ENCODE data around the gene OR4C45. TPM values are rescaled to one million over a fixed set of nuclear protein-coding genes. Genes with fewer than 3 reads are reported as not detected.
"Not testable (repeated sequence)": the region's sequence is repeated elsewhere in the genome, so short reads cannot be mapped to it uniquely, and the experiment has no call there.

Gene OR4C45
- polyA plus RNA-seq (ENCODE audit: insufficient read length) = not detected

DNA sequence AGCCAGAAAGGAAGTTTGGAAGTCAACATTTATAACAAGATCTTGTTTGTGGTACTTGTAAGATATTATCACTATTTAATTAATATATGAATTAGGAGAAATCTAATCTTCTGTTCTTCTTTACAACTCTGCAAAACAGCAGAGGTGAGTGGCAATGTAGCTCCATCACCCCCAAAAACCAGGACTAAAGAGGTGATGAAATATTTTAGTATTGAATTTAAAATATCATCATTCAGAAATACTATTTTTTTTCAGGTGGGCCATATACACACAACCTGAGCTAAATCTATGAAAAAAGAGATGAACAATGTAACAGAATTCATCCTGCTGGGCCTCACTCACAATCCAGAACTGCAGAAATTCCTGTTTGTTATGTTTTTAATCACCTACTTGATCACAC, at the start of gene OR4C45:
OR4C45 (plus strand) TSS at position 301 of the 400 bp plus-strand sequence.
- DNase-seq (ENCODE audit: low read depth) = no peak

GRCh38 chr11:49995565-49995964, 37.1 kb upstream of the OR4C45 start:
- DNase-seq (ENCODE audit: low read depth) = no peak

DNA sequence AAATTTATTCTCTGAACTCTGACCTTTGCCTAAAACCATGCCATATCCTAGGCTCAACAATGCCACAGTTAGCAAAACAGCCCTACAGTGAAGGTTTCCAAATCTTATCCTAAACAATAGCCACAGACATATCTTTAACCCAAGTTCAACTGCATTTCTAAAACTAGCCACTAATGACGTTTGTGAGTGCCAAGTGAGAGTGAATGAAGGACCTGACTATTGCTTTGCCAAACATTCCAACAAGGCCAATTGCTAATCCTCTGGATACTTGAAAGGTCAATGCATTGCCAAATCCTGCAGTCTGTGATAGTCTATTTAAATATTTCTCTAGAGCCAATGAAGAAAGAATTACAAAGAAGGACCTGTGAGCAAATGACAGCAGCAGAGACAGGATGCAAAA, 2.5 kb upstream of the OR4C45 start:
- no peak for DNase-seq (ENCODE audit: low read depth)

DNA sequence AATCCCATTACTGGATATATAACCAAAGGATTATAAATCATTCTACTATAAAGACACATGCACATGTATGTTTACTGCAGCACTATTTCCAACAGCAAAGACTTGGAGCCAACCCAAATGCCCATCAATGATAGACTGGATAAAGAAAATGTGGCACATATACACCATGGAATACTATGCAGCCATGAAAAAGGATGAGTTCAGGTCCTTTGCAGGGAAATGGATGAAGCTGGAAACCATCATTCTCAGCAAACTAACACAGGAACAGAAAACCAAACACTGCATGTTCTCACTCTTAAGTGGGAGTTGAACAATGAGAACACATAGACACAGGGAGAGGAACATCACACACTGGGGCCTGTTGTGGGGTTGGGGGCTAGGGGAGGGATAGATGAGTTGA, 3.6 kb downstream of the OR4C45 start:
- not testable (repeated sequence) for DNase-seq (ENCODE audit: low read depth)

- no peak for DNase-seq (ENCODE audit: low read depth)
Observed at GRCh38 chr11:50037251-50037650, 4.6 kb downstream of the OR4C45 start.

GRCh38 chr11:50044647-50045046, 12.0 kb downstream of the OR4C45 start:
- no peak for DNase-seq (ENCODE audit: low read depth)

DNA sequence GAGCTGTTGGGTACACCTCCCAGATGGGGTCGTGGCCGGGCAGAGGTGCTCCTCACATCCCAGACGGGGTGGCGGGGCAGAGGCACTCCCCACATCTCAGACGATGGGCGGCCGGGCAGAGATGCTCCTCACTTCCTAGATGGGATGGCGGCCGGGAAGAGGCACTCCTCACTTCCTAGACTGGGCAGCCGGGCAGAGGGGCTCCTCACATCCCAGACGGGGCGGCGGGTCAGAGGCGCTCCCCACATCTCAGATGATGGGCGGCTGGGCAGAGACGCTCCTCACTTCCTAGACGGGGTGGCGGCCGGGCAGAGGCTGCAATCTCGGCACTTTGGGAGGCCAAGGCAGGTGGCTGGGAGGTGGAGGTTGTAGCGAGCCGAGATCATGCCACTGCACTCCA, 30.4 kb downstream of the OR4C45 start:
- DNase-seq (ENCODE audit: low read depth) = not testable (repeated sequence)

- no peak for DNase-seq (ENCODE audit: low read depth)
Observed at GRCh38 chr11:50070389-50070788, 37.7 kb downstream of the OR4C45 start.

GRCh38 chr11:50071584-50072225, 39.0 kb downstream of the OR4C45 start:
- DNase-seq (ENCODE audit: low read depth) = no peak

DNA sequence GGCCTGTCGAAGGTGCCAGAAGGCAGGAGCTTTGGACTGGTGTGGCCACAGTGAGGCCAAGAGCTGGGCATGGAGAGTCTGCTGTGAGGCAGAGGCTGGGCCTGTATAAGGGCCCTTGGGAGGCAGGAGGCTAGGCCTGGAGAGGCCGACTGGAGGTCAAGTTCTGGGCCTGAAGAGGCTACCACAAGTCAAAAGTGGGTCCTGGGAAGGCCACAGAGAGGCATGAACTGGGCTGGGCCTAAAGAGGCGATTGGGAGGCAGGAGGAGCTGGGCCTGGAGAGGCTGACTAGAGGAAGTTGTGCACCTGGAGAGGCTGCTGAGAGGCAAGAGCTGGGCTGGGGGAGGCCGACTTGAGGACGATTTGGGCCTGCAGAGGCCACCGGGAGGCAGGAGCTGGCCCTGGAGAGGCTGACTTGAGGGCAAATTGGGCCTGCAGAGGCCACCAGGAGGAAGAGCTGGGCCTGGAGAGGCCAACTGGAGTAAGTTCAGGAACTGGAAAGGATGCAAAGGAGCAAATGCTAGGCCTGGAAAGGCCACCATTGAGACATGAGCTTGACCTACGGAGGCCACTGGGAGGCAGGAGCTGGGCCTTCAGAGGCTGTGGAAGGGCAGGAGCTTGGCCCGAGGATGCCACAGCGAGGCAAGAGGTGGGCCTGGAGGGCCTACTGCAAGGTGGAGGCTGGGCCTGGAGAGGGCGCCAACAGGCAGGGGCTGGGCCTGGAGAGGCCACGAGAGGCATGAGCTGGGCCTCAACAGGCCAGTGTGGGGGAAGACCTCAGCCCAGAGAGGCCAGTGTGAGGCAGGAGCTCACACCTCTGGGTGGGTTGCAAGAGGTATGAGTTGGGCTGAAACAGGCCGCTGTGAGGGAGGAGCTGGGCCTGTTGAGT, 39.8 kb downstream of the OR4C45 start:
- DNase-seq (ENCODE audit: low read depth) = no peak

DNA sequence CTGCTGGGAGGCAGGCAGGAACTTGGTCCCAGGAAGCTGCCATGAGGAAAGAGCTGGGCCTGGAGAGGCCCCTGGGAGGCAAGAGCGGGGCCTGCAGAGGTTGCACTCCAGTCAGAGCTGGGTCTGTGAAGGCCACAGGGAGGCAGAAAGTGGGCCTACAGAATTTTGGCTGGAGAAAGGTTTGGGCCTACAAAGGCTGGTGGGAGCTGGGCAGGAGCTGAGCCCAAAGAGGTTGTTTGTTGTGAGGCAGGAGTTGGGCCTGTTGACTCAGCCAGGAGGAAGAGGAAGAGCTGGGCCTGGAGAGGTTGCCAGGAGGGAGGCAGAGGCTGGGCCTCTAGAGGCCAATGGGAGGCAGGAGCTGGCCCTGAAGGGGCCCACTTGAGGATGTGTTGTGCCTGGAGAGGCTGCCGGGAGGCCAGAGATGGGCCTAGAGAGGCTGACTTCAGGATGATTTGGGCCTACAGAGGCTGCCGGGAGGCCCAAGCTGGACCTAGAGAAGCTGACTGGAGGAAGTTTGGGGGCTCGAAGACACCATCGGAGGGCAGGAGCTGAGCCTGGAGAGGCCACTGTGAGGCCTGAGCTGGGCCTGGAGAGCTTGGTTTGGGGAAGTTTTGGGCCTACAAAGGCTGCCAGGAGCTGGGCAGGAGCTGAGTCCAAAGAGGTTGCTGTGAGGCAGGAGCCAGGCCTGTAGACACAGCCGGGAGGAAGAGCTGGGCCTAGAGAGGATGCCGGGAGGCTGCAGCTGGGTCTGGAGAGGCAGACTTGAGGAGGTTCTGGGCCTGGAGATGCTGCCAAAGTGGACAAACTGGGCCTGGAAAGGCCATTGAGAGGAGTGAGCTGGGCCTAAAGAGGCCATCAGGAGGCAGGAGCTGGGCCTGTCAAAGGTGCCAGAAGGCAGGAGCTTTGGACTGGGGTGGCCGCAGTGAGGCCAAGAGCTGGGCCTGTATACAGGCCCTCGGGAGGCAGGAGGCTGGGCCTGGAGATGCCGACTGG, 40.7 kb downstream of the OR4C45 start:
- no peak for DNase-seq (ENCODE audit: low read depth)

DNA sequence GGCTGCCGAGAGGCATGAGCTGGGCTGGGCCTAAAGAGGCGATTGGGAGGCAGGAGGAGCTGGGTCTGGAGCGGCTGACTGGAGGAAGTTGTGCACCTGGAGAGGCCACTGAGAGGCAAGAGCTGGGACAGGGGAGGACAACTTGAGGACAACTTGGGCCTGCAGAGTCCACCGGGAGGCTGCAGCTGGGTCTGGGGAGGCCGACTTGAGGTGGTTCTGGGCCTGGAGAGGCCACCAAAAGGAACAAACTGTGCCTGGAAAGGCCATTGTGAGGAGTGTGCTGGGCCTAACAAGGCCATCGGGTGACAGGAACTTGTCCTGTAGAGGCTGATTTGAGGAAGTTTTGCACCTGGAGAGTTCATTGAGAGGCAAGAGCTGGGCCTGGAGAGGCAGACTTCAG, 41.5 kb downstream of the OR4C45 start:
- DNase-seq (ENCODE audit: low read depth) = no peak

DNA sequence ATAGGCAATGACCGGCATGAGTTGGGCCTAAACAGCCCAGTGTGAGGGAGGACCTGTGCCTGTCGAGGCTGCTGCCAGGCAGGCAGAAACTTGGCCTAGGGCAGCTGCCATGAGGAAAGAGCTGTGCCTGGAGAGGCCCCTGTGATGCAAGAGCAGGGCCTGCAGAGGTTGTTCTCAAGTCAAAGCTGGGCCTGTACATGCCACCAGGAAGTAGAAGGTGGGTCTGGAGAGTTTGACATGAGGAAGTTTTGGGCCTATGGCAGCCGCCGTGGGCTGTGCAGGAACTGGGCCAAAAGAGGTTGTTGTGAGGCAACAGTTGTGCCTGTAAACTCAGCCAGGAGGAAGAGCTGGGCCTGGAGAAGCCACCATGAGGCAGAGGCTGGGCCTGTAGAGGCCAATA, 43.2 kb downstream of the OR4C45 start:
- no peak for DNase-seq (ENCODE audit: low read depth)

DNA sequence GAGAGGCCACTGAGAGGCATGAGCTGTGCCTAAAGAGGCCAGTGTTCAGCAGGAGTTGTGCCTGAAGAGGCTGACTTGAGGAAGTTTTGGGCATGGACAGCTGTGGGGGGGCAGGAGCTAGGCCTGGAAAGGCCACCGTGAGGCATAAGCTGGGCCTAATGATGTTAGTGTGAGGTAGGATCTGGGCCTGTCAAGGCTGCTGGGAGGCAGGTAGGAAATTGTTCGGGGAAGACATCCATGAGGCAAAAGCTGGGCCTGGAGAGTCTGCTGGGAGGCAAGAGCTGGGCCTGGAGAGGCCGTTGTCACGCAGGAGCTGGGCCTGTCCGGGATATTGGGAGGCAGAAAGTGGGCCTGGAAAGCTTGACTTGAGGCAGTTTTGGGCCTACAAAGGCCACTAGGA, 44.9 kb downstream of the OR4C45 start:
- DNase-seq (ENCODE audit: low read depth) = no peak

DNA sequence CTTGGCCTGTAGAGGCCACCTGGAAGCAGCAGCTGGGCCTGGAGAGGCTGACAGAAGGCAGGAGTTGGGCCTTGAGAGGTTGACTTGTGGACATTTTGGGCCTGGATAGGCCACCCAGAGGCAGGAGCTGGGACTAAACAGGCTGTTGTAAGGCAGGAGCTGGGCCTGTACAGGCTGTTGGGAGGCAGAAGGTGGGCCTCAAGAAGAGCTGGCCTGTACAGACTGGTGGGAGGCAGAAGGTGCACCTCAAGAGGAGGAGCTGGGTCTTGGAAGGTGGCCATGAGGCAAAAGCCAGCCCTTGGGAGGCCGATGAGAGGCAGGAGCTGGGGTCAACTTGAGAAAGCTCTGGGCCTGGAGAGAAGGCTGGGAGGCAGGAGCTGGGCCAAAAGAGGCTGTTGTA, 45.3 kb downstream of the OR4C45 start:
- no peak for DNase-seq (ENCODE audit: low read depth)

DNA sequence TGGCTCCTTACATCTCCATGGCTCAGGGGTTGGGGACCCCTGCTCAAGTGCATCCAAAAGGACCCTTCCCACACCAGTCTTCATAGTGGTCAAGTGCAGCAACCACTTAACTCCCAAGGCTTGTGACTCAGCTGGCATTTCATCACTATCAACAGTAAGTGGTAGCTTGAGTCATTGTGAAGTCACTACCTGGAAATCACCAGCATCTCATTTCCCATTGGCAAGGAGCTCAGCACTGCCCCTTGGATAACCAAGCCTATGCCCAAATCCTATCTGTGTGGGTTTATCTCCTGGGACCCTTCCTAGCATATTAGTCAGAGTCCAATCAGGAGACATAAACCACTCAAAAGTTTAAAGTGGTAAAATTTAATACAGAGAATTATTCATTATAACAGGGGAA, 46.3 kb downstream of the OR4C45 start:
- not testable (repeated sequence) for DNase-seq (ENCODE audit: low read depth)

DNA sequence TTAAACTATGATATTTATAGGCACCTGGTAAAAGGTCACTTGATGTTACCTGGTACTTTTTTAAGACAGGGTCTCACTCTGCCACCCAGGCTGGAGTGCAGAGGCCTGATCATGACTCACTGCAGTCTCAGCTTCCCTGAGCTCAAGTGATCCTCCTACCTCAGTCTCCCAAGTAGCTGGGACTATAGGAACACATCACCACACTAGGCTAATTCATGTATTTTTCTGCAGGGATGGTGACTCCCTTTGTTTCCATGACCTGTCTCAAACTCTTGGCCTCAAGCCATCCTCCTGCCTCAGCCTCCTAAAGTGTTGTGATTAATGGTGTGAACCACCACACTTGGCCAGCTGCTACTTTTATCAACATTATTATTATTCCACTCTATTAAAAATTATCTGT, 47.6 kb downstream of the OR4C45 start:
- DNase-seq (ENCODE audit: low read depth) = no peak

Other genes starting within 250 kb of the OR4C45 start
- not detected for gene OR4C13, start 80.5 kb upstream of the OR4C45 start, polyA plus RNA-seq (ENCODE audit: insufficient read length)
- gene OR4C12, start 50.3 kb upstream of the OR4C45 start, polyA plus RNA-seq (ENCODE audit: insufficient read length) = not detected